ENCODE data around the gene PMEL.

DNA sequence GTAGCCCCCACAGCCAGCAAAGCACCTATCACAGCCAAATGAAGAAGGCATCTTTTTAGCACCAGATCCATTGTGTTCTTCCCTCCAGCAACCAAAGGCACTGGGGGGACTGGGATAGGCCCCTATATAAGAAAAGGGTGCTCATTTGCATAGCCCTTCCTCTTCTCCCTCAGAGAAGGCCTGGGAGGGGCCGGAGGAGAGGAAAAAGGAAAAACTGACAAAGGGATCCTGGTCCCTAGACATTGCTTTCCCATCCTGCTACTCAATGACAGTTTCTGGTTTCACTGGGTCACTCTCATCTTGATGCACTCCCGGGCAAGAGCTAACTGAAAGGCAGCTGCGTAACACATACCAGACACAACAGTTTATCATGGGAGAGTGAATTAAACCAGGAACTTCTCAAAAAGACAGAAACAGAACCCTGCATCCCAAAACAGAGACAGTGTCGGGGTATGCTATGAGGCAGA, at the start of gene PMEL:
- no peak for TF ChIP-seq EZH2 (IDR thresholded peaks at IDR 0.05; ENCODE audit: borderline replicate concordance)
- TF ChIP-seq, protein P1, sequence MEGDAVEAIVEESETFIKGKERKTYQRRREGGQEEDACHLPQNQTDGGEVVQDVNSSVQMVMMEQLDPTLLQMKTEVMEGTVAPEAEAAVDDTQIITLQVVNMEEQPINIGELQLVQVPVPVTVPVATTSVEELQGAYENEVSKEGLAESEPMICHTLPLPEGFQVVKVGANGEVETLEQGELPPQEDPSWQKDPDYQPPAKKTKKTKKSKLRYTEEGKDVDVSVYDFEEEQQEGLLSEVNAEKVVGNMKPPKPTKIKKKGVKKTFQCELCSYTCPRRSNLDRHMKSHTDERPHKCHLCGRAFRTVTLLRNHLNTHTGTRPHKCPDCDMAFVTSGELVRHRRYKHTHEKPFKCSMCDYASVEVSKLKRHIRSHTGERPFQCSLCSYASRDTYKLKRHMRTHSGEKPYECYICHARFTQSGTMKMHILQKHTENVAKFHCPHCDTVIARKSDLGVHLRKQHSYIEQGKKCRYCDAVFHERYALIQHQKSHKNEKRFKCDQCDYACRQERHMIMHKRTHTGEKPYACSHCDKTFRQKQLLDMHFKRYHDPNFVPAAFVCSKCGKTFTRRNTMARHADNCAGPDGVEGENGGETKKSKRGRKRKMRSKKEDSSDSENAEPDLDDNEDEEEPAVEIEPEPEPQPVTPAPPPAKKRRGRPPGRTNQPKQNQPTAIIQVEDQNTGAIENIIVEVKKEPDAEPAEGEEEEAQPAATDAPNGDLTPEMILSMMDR (IDR thresholded peaks at IDR 0.05; ENCODE audit: poor library complexity) = no peak
